Heart left ventricle (tissue), 13 donors: ENCODE data around the gene CPSF2.

Experiments
- POLR2A ChIP-seq, 2 donors: fragments of 450-650 bp; IDR thresholded peaks; one replicate each; pipeline ENCODE4 v1.6.1; 2017; ENCODE audit warnings: antibody characterized with exemption in 2 of 2, mild to moderate bottlenecking in 2 of 2, moderate library complexity in 2 of 2
- TF ChIP-seq, protein P1 (sequence below), 12 donors: fragments of 200-600 bp; sonication (generic) in 4 of 12; IDR thresholded peaks; one replicate each; pipeline versions ENCODE4 v1.5.0 to v1.8.0; 2018 to 2022; ENCODE audit warnings: antibody characterized with exemption in 12 of 12, mild to moderate bottlenecking in 5 of 12
- donor health status: ischemic (EF 13 %, LVEDD 7.1; RV severe dilation, severe dysfunction).
- donor health status: DM: no; HTN: yes; CAD: no.
- donor health status: DM: no; HTN: no; CAD: no.
- donor health status: ischemic (EF 25% LVEDD 6.9; RV normal size, moderate dysfunction).
- donor health status: ischemic (EF 25% LVEDD 5.7; RV mildly dilated, moderate dysfunction).
- donor health status: ischemic (EF 35%, LVEDD 5.7; RV mildly dilated, moderate dysfunction).
- donor health status: nonischemic (EF 11% LVEDD 7.7; RV severe dilation, severe dysfunction).
- donor health status: DM: yes; HTN: yes; CAD: no.
- donor health status: PGD.
- donor health status: ischemic (EF 29% LVEDD 5.4; RV normal size, mild dysfunction).
- donor health status: nonischemic (EF 23%, LVEDD 6.1; RV moderate dilation, normal function).

DNA sequence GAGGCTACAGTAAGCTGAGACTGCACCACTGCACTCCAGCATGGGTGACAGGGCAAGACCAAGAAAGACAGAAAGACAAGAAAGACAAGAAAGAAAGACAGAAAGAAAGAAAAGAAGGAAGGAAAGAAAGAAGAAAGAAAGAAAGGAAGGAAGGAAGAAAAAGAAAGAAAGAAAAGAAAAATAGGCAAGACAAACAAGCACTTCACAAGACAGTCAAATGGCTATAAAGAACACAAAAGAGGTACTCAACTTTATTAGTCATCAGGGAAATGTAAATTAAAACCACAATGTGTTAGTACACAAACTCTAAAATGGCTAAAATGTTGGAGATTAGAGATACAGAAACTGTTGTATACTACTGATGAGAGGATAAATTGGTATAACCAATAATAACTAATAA, 22.0 kb upstream of the CPSF2 start:
- TF ChIP-seq POLR2A (IDR thresholded peaks at IDR 0.05): no peak
- TF ChIP-seq, protein P1, sequence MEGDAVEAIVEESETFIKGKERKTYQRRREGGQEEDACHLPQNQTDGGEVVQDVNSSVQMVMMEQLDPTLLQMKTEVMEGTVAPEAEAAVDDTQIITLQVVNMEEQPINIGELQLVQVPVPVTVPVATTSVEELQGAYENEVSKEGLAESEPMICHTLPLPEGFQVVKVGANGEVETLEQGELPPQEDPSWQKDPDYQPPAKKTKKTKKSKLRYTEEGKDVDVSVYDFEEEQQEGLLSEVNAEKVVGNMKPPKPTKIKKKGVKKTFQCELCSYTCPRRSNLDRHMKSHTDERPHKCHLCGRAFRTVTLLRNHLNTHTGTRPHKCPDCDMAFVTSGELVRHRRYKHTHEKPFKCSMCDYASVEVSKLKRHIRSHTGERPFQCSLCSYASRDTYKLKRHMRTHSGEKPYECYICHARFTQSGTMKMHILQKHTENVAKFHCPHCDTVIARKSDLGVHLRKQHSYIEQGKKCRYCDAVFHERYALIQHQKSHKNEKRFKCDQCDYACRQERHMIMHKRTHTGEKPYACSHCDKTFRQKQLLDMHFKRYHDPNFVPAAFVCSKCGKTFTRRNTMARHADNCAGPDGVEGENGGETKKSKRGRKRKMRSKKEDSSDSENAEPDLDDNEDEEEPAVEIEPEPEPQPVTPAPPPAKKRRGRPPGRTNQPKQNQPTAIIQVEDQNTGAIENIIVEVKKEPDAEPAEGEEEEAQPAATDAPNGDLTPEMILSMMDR (IDR thresholded peaks at IDR 0.05): no peak
